Middle frontal gyrus (tissue), 1 donor: Measurements from ENCODE around the gene CCDC8.
A peak's percentile ranks its signal among the peaks of the same experiment; 100 is the strongest.
"Not testable (repeated sequence)": the region's sequence is repeated elsewhere in the genome, so short reads cannot be mapped to it uniquely, and the experiment has no call there.

Source experiments
- DNase-seq: peaks from one replicate; pipeline ENCODE4 v3.0.0-alpha.2; 2015; ENCODE audit warnings: low spot score; ENCODE audit errors: extremely low spot score

Gene CCDC8

DNA sequence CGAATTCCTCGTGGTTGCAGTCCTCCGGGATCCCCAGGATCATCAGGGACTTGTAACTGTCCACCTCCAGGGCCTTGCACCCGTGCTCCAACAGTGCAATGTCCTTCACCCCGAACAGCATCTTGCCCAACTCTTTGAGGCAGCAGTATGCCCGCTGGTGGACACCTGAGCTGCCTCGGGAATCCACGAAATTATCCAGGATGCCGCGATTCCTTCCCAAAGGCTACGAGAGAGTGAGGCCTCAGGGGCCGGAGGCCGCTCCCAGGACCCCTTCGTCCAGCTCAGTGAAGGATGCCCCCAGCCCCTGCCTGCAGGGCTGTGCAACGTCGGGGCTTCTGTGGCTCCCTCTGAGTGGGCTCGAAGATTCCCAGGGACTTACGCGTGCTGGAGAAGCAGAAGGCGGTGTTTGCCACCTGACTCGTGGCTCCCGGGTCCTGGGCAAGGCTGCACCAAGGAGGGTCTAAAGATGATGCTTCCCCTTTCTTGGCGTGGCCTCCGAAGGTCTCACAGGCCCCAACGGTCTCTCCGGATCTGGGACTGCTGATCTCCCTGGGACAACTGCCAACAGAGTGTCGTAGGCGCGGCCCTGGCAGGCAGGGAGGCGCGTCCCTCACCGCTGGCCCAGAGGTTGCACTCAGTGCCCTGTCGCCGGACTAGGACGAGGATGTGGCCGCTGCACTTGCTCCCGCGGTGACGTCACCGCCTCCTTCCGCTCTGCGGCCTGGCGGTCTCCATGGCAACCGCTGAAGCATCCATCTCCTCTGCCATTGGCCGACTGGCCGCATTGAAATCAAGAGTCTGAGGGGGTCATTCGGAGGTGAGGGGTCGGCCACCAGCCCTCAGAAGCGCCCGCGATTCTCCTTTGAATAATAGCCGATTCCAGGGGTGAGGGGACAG is 15.1 kb upstream of the CCDC8 start, which contains the start of gene PNMA8C:
Gene PNMA8C (minus strand): TSS at position 698 of the 897 bp plus-strand sequence. CDS start 577 bp downstream, at position 121.
- DNase-seq = peak; percentile 75

- DNase-seq = no peak
These were observed 14.2 kb upstream of the CCDC8 start for GRCh38 chr19:46427518-46428045.

DNA sequence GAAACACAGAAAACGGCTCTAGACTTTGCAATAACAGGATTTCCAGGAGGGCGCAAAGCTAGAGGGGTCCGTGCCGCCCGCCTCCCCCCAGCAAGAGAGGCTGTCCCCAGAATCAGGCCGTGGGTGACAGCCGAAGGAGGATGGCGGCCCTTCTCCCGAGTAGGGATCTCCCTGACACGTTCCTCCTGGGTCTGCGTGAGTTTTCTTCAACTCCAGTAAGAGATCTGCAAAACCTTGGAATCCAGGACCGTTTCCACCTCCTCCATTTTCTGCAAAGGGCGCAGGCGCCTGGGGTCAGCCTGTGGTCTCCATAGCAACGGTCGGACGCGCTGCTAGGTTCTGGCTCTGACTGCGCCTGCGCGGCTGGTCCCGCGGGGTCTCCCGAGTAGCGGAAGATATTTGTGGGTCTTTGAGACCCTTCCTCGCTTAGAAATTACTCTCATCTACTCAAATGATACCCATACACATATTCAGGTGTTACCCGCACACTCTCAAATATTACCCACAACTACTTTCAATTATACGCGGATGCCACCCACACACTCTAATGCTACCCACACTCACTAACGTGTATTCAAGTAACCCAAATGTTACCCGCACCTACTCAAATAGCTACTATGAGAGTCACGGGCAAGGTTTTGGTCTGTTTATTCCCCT is 13.3 kb upstream of the CCDC8 start:
- DNase-seq = peak; percentile 68

DNA sequence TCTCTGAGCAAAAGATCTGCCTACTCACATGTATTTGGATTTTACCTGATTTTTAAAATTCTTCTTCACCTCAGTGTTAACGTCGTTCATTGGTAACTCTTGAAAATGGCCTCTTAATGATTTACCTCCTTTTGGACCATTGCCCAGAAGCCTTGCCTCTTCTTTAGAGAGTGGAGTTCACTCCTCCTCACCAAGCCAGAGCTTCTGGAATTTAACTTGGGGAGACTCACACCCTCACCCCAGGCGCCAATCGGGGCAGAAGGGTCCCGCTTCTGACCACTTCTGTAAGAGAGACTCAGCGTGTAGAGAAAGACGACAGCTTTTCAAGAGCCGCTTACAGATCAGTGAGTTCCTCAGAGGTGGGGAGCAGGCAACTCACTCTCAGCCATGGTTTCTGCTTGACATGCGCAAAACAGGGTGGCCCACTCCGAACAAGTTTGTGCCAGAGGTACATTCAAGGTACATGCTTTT is 12.7 kb upstream of the CCDC8 start:
- DNase-seq = no peak

- no peak for DNase-seq
These were observed 9.8 kb upstream of the CCDC8 start for GRCh38 chr19:46423188-46423587.

DNA sequence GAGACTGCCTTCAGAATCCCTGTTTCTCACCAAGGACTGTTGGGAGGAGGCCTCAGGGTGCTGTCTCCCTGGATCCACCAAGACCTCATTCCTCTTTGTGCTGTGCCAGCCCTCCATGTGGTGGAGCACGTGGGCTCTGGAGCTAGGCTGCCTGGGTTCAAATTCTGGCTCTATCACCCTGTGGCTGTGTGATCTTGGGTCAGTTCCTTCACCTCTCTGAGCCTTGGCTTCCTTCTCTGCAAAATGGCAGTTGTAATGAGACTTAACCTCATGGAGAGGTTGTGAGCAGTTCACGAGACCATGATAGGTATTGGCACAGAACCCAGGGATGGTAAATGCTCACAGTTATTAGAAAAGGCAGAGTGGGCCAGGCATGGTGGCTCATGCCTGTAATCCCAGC is 9.0 kb upstream of the CCDC8 start:
- DNase-seq = no peak

DNA sequence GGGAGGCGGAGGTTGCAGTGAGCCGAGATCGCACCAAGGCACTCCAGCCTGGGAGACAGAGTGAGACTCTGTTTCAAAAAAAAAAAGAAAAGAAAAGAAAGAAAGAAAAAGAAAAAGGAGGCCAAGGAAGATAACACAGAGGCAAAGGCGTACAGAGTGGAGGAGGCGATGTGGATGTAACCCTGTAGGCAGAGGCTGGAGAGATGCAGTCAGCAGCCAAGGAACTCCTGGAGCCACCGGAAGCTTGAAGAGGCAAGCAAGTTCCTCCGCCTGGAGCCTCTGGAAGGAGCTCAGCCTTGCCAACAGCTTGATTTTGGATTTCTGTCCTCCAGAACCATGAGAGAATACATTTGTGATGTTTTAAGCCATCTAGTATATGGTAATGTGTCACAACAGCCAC is 6.7 kb upstream of the CCDC8 start:
- DNase-seq = no peak

- not testable (repeated sequence) for DNase-seq
These were observed 2.7 kb upstream of the CCDC8 start for GRCh38 chr19:46415804-46416709.

DNA sequence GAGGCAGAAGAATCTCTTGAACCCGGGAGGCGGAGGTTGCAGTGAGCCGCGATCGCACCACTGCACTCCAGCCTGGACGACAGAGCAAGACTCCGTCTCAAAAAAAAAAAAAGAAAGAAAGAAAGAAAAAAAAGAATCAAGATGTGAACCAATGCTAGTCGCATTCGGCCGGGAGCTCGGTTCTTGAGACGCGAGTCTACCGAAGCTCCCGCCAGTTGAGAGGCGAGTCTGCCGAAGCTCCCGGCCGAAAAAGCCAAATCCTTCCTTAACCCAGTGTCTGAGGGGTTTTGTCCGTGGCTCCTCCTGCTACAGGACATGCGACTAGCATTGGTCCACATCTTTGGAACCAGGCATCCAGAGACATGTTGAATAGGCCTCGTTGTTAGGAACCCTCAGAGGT is 1.5 kb upstream of the CCDC8 start:
- DNase-seq = not testable (repeated sequence)

GRCh38 chr19:46412650-46413261 is 608 bp downstream of the CCDC8 start:
- DNase-seq = no peak

DNA sequence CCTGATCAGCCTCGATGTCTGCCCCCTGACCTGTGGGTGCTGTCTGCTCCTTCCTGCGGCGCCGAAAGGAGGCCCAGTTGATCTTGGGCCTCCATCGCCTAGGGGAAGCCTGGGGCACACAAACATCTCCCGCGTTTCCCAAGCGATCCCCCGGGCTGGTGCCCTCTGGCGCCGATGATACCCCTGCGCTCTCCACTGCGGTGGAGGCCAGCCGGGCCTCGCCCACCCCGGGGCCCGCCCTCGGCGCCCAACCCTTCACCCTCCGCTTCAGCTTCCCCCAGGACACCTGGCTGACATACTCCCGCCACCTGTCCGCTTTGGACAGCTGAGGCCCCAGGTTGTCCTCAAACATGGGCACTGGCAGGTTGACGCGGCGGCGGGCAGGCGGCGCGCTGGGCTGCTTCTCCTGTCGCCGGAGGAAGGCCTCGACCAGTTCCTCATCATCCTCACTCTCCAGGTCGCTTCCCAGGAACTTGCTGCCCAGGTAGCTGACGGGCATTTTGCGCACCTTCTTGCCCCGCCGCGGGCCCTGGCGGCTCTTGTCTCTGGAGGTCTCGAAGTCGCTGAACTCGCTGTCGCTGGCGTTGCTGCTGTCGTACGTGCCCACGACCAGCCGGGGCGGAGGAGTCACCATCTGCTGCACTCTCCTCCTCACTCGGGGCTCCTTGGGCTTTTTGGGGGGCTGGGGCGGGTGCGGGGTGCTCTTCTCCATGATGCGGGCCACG is 1.3 kb downstream of the CCDC8 start:
- DNase-seq = no peak

DNA sequence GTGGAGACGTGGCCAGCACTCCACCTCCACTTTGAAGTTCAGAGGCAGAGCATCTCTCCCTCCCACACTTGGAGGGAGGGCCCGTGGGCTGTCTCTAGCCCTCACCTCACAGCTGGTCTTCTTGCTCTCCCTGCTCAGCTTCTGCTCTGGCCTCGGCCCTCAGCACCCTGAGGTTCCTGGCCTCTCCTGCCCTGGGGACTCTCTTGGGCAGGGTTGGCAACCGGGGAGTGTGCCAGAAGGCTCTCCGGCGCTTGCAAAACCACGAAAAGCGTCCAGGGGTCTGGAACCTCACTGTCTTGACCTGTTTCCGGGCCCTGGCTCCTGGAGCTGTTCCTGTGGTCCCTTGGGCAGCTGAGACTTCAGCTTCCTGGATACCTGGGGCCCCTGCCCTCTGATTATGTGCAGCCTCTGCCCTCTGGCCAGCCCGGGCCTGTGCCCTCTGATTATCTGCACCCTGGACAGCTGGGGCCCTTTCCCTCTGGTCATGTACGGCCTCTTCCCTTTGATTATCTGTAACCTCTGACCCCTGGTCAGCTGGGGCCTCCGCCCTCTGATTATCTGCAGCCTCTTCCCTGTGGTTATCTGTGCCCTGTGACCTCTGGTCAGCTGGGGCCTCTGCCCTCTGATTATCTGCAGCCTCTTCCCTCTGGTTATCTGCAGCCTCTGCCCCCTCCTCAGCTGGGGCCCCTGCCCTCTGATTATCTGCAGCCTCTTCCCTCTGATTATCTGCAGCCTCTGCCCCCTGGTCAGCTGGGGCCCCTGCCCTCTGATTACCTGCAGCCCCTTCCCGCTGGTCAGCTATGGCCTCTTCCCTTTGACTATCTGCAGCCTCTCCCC is 2.1 kb downstream of the CCDC8 start:
- DNase-seq = no peak

- DNase-seq = no peak
These were observed 2.9 kb downstream of the CCDC8 start for GRCh38 chr19:46410205-46411087.

GRCh38 chr19:46409191-46409590 is 4.2 kb downstream of the CCDC8 start:
- DNase-seq = no peak

- no peak for DNase-seq
These were observed 4.7 kb downstream of the CCDC8 start for GRCh38 chr19:46408664-46409039.

GRCh38 chr19:46407856-46408663 is 5.3 kb downstream of the CCDC8 start:
- no peak for DNase-seq

- no peak for DNase-seq
These were observed 6.4 kb downstream of the CCDC8 start for GRCh38 chr19:46406976-46407375.
